Sigmoid colon (tissue), 7 donors: ENCODE measurements around the gene BBS1. TPM values are rescaled to one million over a fixed set of nuclear protein-coding genes. Genes with fewer than 3 reads are reported as not detected.
"Not testable (repeated sequence)": the region's sequence is repeated elsewhere in the genome, so short reads cannot be mapped to it uniquely, and the experiment has no call there.

Experiments
- DNase-seq: peaks from one replicate; pipeline ENCODE4 v3.0.0-alpha.2; 2019
- H3K27ac ChIP-seq, 4 donors: fragments of 200-600 bp; sonication (generic); one replicate each; pipeline ENCODE4 v1.5.1; 2016 to 2019; ENCODE audit warnings: mild to moderate bottlenecking in 1 of 4
- H3K27me3 ChIP-seq, 3 donors: fragments of 200-600 bp; sonication (generic); one replicate each; pipeline ENCODE4 v1.5.1; 2019; ENCODE audit warnings: mild to moderate bottlenecking in 1 of 3
- H3K36me3 ChIP-seq, 4 donors: fragments of 200-600 bp; sonication (generic); one replicate each; pipeline ENCODE4 v1.5.1; 2016 to 2019
- H3K4me1 ChIP-seq, 4 donors: fragments of 200-600 bp; sonication (generic); one replicate each; pipeline ENCODE4 v1.5.1; 2017 to 2019
- H3K4me3 ChIP-seq, 4 donors: fragments of 200-600 bp; sonication (generic); one replicate each; pipeline ENCODE4 v1.5.1; 2017 to 2019; ENCODE audit warnings: mild to moderate bottlenecking in 2 of 4, moderate library complexity in 1 of 4
- H3K9me3 ChIP-seq, 4 donors: fragments of 200-600 bp in 3 of 4; sonication (generic) in 3 of 4; one replicate each; pipeline versions ENCODE4 v1.5.1 to v1.6.1; 2013 to 2019
- EP300 ChIP-seq, 4 donors: sonication (generic); formaldehyde crosslinking; IDR thresholded peaks; one replicate each; pipeline ENCODE4 v1.6.1; 2017; ENCODE audit warnings: antibody characterized with exemption in 4 of 4
- POLR2A ChIP-seq, 2 donors: fragments of 450-650 bp; IDR thresholded peaks; one replicate each; pipeline ENCODE4 v1.6.1; 2016; ENCODE audit warnings: antibody characterized with exemption in 2 of 2, mild to moderate bottlenecking in 2 of 2, moderate library complexity in 2 of 2
- POLR2AphosphoS5 ChIP-seq, 4 donors: sonication (generic); formaldehyde crosslinking; IDR thresholded peaks; one replicate each; pipeline ENCODE4 v1.6.1; 2017; ENCODE audit warnings: antibody characterized with exemption in 4 of 4
- WGBS, 2 donors: extraction: QIAGEN DNeasy Blood & Tissue Kit; methylation state at CpG; one replicate each; pipeline ENCODE4 v1.1.7; 2013; 5-methylcytosine and 5-hydroxymethylcytosine counted together
- intact Hi-C: fragments of 100-400 bp; cut with DNase I; formaldehyde crosslinking; loops from one replicate; pipeline ENCODE4 v1.15.1; 2023
- polyA plus RNA-seq, 3 donors: library from polyadenylated mRNA; stranded (reverse); fragments of 200-250 nt; gene quantifications; one replicate each; pipeline ENCODE4 v1.2.3, GENCODE V29; 2013
- total RNA-seq, 4 donors: library from RNA; depleted of rRNA; stranded (reverse); fragments of >200 nt; gene quantifications; one replicate each; pipeline ENCODE4 v1.1.0, GENCODE V29; 2016
- TF ChIP-seq, protein P1 (sequence below), 4 experiments: fragments of 450-650 bp in 3 of 4; fragments of 200-600 bp in 1 of 4; IDR thresholded peaks; one replicate each; pipeline ENCODE4 v1.5.1; 2016 to 2019; ENCODE audit warnings: antibody characterized with exemption in 4 of 4, mild to moderate bottlenecking in 3 of 4, moderate library complexity in 2 of 4
- donor health status: healthy with polysubstance abuse.
- donor health status: Bipolar disorder and iron deficiency.
- donor health status: healthy.

BBS1 gene
- total and polyA plus RNA-seq, 7 donors = 7.8 to 91.4 (median 50.2) TPM

DNA sequence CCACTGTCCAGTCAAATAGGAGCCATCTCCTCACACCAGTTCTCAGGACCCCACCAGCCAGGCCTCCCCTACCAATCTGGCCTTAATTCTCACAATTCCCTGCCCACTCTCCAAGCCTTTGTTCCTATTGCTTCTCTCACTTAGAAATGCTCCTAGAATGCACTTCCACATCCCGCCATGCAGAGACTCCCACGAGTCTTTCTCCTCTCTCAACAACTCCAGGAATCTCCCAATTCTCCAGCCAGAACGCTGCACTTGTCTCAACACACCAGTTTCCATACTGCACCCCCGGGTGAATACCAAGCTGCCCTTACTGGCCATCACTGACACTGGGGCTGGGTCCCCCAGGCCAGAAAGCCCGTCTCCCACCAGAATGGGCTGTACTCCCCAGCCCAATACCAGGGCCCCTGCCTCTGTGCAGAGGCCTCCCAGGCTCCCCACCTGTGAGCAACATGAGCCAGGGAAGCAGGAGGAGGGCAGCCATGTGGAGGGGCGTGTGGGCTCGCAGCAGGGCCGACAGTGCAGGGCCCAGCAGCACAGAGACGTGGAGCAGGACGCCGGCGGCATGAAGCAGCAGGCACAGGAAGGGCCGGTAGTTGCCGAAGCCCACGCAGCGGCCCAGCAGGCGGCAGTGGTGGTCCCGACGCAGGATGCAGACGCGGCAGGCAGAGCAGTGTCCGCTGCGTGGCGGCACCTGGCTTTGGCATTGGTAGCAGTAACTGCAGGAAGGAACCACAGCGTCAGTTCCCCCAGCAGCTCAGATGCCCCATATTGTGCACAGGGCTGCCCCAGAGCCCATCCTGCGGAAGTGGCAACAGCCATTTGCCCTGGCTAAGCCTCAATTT lies 33.0 kb downstream of the BBS1 start:
- Histone ChIP-seq H3K27ac (no peak overlapping the region), H3K27me3 (no peaks in the 10 kb centered on the region), H3K4me1 (peaks cover 0 to 36% (median 27%) of the 10 kb centered on the region in 4 donors), H3K4me3 (no peak overlapping the region), H3K9me3 (no peaks in the 10 kb centered on the region), H3K36me3 (peaks cover 0 to 34% (median 9%) of the 10 kb centered on the region in 4 donors)
- no peak for TF ChIP-seq POLR2A (IDR thresholded peaks at IDR 0.05)
- TF ChIP-seq, protein P1, sequence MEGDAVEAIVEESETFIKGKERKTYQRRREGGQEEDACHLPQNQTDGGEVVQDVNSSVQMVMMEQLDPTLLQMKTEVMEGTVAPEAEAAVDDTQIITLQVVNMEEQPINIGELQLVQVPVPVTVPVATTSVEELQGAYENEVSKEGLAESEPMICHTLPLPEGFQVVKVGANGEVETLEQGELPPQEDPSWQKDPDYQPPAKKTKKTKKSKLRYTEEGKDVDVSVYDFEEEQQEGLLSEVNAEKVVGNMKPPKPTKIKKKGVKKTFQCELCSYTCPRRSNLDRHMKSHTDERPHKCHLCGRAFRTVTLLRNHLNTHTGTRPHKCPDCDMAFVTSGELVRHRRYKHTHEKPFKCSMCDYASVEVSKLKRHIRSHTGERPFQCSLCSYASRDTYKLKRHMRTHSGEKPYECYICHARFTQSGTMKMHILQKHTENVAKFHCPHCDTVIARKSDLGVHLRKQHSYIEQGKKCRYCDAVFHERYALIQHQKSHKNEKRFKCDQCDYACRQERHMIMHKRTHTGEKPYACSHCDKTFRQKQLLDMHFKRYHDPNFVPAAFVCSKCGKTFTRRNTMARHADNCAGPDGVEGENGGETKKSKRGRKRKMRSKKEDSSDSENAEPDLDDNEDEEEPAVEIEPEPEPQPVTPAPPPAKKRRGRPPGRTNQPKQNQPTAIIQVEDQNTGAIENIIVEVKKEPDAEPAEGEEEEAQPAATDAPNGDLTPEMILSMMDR (IDR thresholded peaks at IDR 0.05) = peak in 1 of 4 experiments; percentile 27
- no peak for TF ChIP-seq EP300 (IDR thresholded peaks at IDR 0.05)
- TF ChIP-seq POLR2AphosphoS5 (IDR thresholded peaks at IDR 0.05) = peak in 1 of 4 donors; percentile 9
- WGBS, 2 donors = 35 to 87% methylated on average over 26 of the region's 26 CpGs
- DNase-seq = no peak
- intact Hi-C loops = no loop called here

- H3K9me3 ChIP-seq, H3K27ac ChIP-seq, DNase-seq, H3K27me3 ChIP-seq, intact Hi-C loops: not testable (repeated sequence)
- 61 to 72% methylated on average over 14 of the region's 14 CpGs for WGBS, 2 donors
- Histone ChIP-seq H3K4me1 (peaks cover 0 to 36% (median 27%) of the 10 kb centered on the region in 4 donors), H3K4me3 (peak overlapping the region in 3 of 4 donors; percentile 68 to 90 (median 76)), H3K36me3 (peaks cover 0 to 22% (median 5%) of the 10 kb centered on the region in 4 donors)
These were observed 34.5 kb downstream of the BBS1 start for GRCh38 chr11:66544952-66545351.

DNA sequence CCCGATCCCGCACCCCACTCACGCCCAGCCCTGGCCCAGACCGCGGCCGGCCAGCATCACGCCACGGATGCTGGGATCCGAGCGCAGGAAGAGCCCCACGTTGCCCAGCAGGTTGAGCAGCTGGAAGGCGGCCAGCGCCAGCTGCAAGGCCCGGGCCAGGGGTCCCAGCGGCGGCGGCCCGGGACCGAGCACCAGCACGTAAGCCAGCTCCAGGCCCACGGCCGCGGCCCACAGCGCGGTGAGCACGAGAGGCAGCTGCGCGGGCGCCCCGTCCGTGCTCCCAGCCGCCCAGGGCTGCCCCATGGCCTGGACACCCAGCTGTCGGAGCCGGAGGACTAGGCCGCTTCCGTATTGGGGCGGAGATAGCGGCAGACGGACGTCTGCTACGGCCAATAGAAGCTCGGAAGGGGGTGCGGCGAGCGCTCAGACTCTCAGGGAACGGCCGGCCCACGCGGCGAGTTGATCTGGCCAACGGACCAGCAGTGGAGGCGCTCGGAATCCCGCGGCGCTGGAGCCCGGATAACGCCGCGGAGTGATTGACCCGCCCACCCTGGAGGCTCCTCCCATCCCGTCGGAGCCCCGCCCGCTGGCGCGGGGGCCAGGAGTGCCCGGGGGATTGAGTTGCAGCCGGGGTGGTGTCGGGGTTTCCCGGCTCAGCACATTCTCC lies 35.4 kb downstream of the BBS1 start, which contains the start of gene ZDHHC24:
TSS of gene ZDHHC24 (minus strand) at position 348 of the 667 bp plus-strand sequence. CDS start at position 303, 45 bp downstream.
- peak; percentile 47 to 72 (median 70) for TF ChIP-seq POLR2AphosphoS5 (IDR thresholded peaks at IDR 0.05)
- no peak for TF ChIP-seq POLR2A (IDR thresholded peaks at IDR 0.05)
- peaks cover 0 to 36% (median 27%) of the 10 kb centered on the region in 4 donors for H3K4me1 ChIP-seq
- intact Hi-C loops = no loop called here
- DNase-seq = peak; percentile 99
- no peaks in the 10 kb centered on the region for H3K9me3 ChIP-seq
- peak within 1 kb of the TSS; percentile 47 to 90 (median 72) for H3K4me3 ChIP-seq
- peaks cover 0 to 22% (median 3%) of the 10 kb centered on the region in 4 donors for H3K36me3 ChIP-seq
- peak within 1 kb of the TSS; percentile 81 to 88 (median 86) for H3K27ac ChIP-seq
- 0 to 1% methylated on average over 71 of the region's 71 CpGs for WGBS, 2 donors
- no peaks in the 10 kb centered on the region for H3K27me3 ChIP-seq

DNA sequence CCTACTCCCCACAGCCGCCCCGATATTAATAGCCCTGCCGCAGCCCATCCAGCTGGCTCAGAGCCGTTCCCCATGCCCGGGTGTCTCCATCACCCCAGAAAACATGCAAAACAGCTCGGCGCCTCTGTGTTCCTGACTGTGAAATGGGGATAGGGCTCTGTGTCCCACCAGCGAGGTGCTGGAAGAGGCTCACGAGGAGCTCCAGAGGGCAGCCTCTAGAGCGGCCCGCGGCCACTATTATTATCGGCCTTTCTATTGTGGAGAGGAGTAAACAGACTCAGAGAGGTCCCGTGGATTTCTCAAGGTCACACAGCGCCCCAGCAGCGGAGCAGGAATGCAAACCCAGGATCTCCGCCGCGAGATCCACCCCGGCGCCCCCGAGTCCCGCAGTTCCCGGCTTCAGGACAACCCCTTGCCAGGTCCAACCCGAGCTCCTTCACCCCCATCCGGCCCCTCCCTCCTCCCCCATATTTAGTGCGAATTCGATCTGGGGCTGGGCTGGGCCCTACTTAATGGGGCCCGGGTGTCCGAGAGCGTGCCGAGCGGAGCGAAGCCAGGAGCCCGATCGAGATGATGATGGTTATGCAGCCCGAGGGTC lies 36.0 kb downstream of the BBS1 start, which contains the start of gene ACTN3:
TSS of gene ACTN3 (plus strand) at position 536 of the 598 bp plus-strand sequence. CDS start at position 571, 35 bp downstream.
- TF ChIP-seq EP300 (IDR thresholded peaks at IDR 0.05) (no peak), POLR2AphosphoS5 (IDR thresholded peaks at IDR 0.05) (no peak), POLR2A (IDR thresholded peaks at IDR 0.05) (no peak)
- TF ChIP-seq, protein P1 (IDR thresholded peaks at IDR 0.05) = no peak
- H3K4me1 ChIP-seq = peaks cover 0 to 36% (median 27%) of the 10 kb centered on the region in 4 donors
- H3K27me3 ChIP-seq = no peaks in the 10 kb centered on the region
- peak within 1 kb of the TSS; percentile 47 to 90 (median 72) for H3K4me3 ChIP-seq
- peak within 1 kb of the TSS; percentile 81 to 88 (median 86) for H3K27ac ChIP-seq
- 5 to 6% methylated on average over 37 of the region's 37 CpGs for WGBS, 2 donors
- H3K36me3 ChIP-seq = peaks cover 0 to 16% (median 0%) of the 10 kb centered on the region in 4 donors
- intact Hi-C loops = no loop called here
- no peaks in the 10 kb centered on the region for H3K9me3 ChIP-seq
- DNase-seq = peak; percentile 87

DNA sequence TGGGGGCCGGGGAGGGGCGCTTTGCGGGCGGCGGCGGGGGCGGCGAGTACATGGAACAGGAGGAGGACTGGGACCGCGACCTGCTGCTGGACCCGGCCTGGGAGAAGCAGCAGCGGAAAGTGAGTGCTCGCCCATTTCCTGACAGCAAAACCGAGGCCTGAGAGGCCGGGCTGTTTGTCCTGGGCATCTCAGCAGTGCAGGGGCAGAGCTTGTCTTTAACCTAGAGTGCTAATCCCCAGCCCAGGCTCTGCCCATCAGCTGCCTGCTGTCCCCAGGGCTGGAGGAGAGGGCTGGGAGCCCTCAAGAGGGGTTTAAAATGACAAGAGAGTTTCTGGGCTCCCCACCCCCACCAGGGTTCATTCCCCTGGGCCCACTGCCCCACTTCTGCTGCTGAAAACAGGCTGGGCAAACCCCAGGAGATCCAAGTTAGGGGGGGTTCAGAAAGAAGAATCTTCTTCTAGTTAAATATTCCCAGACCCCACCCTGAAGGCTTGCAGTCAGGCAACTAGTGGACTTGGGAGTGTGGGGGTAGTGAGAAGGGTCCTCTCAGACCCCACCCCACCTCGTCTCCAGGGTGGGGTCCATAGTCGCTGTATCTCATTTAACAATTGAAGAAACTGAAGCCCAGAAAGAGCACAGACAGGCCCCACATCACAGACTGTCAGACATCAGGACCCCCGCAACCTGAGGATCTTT lies 36.7 kb downstream of the BBS1 start:
- peak overlapping the region in 3 of 4 donors; percentile 68 to 90 (median 76) for H3K4me3 ChIP-seq
- no peak for DNase-seq
- WGBS, 2 donors = 36% methylated on average over 18 of the region's 18 CpGs
- peaks cover 0 to 9% (median 0%) of the 10 kb centered on the region in 4 donors for H3K36me3 ChIP-seq
- H3K27me3 ChIP-seq = no peaks in the 10 kb centered on the region
- TF ChIP-seq, protein P1 (IDR thresholded peaks at IDR 0.05) = no peak
- TF ChIP-seq POLR2AphosphoS5 (IDR thresholded peaks at IDR 0.05) (no peak), POLR2A (IDR thresholded peaks at IDR 0.05) (no peak), EP300 (IDR thresholded peaks at IDR 0.05) (no peak)
- H3K27ac ChIP-seq = peak overlapping the region; percentile 81 to 88 (median 86)
- H3K9me3 ChIP-seq = no peaks in the 10 kb centered on the region
- intact Hi-C loops = no loop called here
- H3K4me1 ChIP-seq = peaks cover 0 to 36% (median 27%) of the 10 kb centered on the region in 4 donors
